H9 (cell line): ENCODE data around the gene MAGI1. TPM values are rescaled to one million over a fixed set of nuclear protein-coding genes. Genes with fewer than 3 reads are reported as not detected.

Source experiments
- DNase-seq: peaks from one replicate; pipeline ENCODE4 v3.0.0-alpha.2; 2017
- H2AFZ ChIP-seq: one replicate; pipeline ENCODE4 v1.6.1; 2013; ENCODE audit warnings: mild to moderate bottlenecking, low read length, control low read depth, moderate library complexity
- H2AK5ac ChIP-seq: 2 replicates; pipeline ENCODE4 v1.6.1; 2013; ENCODE audit warnings: low read length, control low read depth, mixed read lengths; ENCODE audit not compliant: insufficient read length
- H2BK120ac ChIP-seq: one replicate; pipeline ENCODE4 v1.6.1; 2013; ENCODE audit warnings: low read depth, mild to moderate bottlenecking, low read length, control low read depth, inconsistent platforms; ENCODE audit not compliant: poor library complexity, severe bottlenecking
- H2BK12ac ChIP-seq: 2 replicates; pipeline ENCODE4 v1.6.1; 2013; ENCODE audit warnings: low read length, control low read depth, mixed read lengths, low read depth; ENCODE audit not compliant: insufficient read length
- H2BK15ac ChIP-seq: 2 replicates; pipeline ENCODE4 v1.6.1; 2013; ENCODE audit warnings: low read depth, low read length, control low read depth
- H2BK20ac ChIP-seq: one replicate; pipeline ENCODE4 v1.6.1; 2013; ENCODE audit warnings: low read depth, mild to moderate bottlenecking, low read length, control low read depth, inconsistent platforms; ENCODE audit not compliant: poor library complexity, severe bottlenecking
- H2BK5ac ChIP-seq: 2 replicates; pipeline ENCODE4 v1.6.1; 2013; ENCODE audit warnings: low read length, control low read depth, mixed read lengths; ENCODE audit not compliant: insufficient read length
- H3K14ac ChIP-seq: 2 replicates; pipeline ENCODE4 v1.6.1; 2013; ENCODE audit warnings: low read length, control low read depth; ENCODE audit not compliant: insufficient read depth
- H3K18ac ChIP-seq: 2 replicates; pipeline ENCODE4 v1.6.1; 2013; ENCODE audit warnings: low read depth, mild to moderate bottlenecking, mixed read lengths, low read length, control low read depth; ENCODE audit not compliant: insufficient read length
- H3K23ac ChIP-seq: 2 replicates; pipeline ENCODE4 v1.6.1; 2013; ENCODE audit warnings: low read length, control low read depth, mixed read lengths, low read depth; ENCODE audit not compliant: insufficient read length
- H3K23me2 ChIP-seq: 2 replicates; pipeline ENCODE4 v1.6.1; 2013; ENCODE audit warnings: low read depth, mild to moderate bottlenecking, mixed read lengths, low read length, control low read depth; ENCODE audit not compliant: insufficient read length, poor library complexity, severe bottlenecking
- H3K27ac ChIP-seq: 2 replicates; pipeline ENCODE4 v1.5.1; 2013; ENCODE audit warnings: low read length, control low read depth, mixed read lengths, low read depth; ENCODE audit not compliant: insufficient read length
- H3K27me3 ChIP-seq: 2 replicates; pipeline ENCODE4 v1.6.1; 2013; ENCODE audit warnings: low read length, control low read depth, inconsistent platforms; ENCODE audit not compliant: insufficient read depth
- H3K4ac ChIP-seq: 2 replicates; pipeline ENCODE4 v1.6.1; 2013; ENCODE audit warnings: low read depth, mild to moderate bottlenecking, control low read depth, inconsistent platforms, low read length, moderate library complexity
- H3K4me1 ChIP-seq: 2 replicates; pipeline ENCODE4 v1.6.1; 2013; ENCODE audit warnings: low read length, control low read depth, inconsistent platforms; ENCODE audit not compliant: insufficient read depth
- H3K4me2 ChIP-seq: 2 replicates; pipeline ENCODE4 v1.6.1; 2013; ENCODE audit warnings: low read length, control low read depth, mixed read lengths; ENCODE audit not compliant: insufficient read length, insufficient read depth
- H3K56ac ChIP-seq: 2 replicates; pipeline ENCODE4 v1.6.1; 2013; ENCODE audit warnings: low read depth, mild to moderate bottlenecking, mixed read lengths, low read length, control low read depth; ENCODE audit not compliant: insufficient read length
- H3K79me1 ChIP-seq: 2 replicates; pipeline ENCODE4 v1.6.1; 2013; ENCODE audit warnings: low read depth, mild to moderate bottlenecking, moderate library complexity, low read length, control low read depth, inconsistent platforms; ENCODE audit not compliant: insufficient read depth, poor library complexity, severe bottlenecking
- H3K79me2 ChIP-seq: 2 replicates; pipeline ENCODE4 v1.6.1; 2013; ENCODE audit warnings: low read length, control low read depth, inconsistent platforms; ENCODE audit not compliant: insufficient read depth
- H3K9ac ChIP-seq: 2 replicates; pipeline ENCODE4 v1.6.1; 2013; ENCODE audit warnings: low read length, control low read depth, mixed read lengths; ENCODE audit not compliant: insufficient read length; ENCODE audit errors: extremely low read depth
- H3K9me3 ChIP-seq: one replicate; pipeline ENCODE4 v1.6.1; 2013; ENCODE audit warnings: low read depth, low read length, inconsistent platforms; ENCODE audit not compliant: control insufficient read depth
- H3T11ph ChIP-seq: one replicate; pipeline ENCODE4 v1.6.1; 2013; ENCODE audit warnings: mild to moderate bottlenecking, low read length, control low read depth, inconsistent platforms
- H4K20me1 ChIP-seq: one replicate; pipeline ENCODE4 v1.6.1; 2013; ENCODE audit not compliant: control insufficient read depth, insufficient read length, insufficient read depth
- H4K5ac ChIP-seq: 2 replicates; pipeline ENCODE4 v1.6.1; 2013; ENCODE audit warnings: low read depth, mild to moderate bottlenecking, mixed read lengths, low read length, control low read depth; ENCODE audit not compliant: insufficient read length
- H4K8ac ChIP-seq: replicated peaks from 2 replicates; pipeline ENCODE4 v1.6.1; 2013; ENCODE audit warnings: low read length, control low read depth, mixed read lengths, low read depth; ENCODE audit not compliant: insufficient read length
- H4K91ac ChIP-seq: 2 replicates; pipeline ENCODE4 v1.6.1; 2013; ENCODE audit warnings: low read depth, mild to moderate bottlenecking, moderate library complexity, mixed read lengths, low read length, control low read depth; ENCODE audit not compliant: insufficient read length
- H3K27ac Mint-ChIP-seq, 3 experiments: 2 replicates in 2 of 3; 3 replicates in 1 of 3; pipeline ENCODE4 v1.8.0; 2020 to 2021; ENCODE audit warnings: mixed read lengths in 3 of 3, mild to moderate bottlenecking in 1 of 3, moderate library complexity in 1 of 3
- H3K27me3 Mint-ChIP-seq: 2 replicates; pipeline ENCODE4 v1.8.0; 2021; ENCODE audit warnings: low read depth, mild to moderate bottlenecking, moderate library complexity, mixed read lengths
- H3K36me3 Mint-ChIP-seq, 3 experiments: 2 replicates in 2 of 3; 3 replicates in 1 of 3; pipeline ENCODE4 v1.8.0; 2020 to 2021; ENCODE audit warnings: low read depth in 3 of 3, mixed read lengths in 3 of 3; ENCODE audit not compliant: insufficient read depth in 1 of 3
- H3K4me1 Mint-ChIP-seq, 2 experiments: 2 replicates each; pipeline ENCODE4 v1.8.0; 2020; ENCODE audit warnings: mixed read lengths in 2 of 2
- H3K4me3 Mint-ChIP-seq, 2 experiments: 2 replicates in 1 of 2; 3 replicates in 1 of 2; pipeline ENCODE4 v1.8.0; 2020 to 2021; ENCODE audit warnings: mild to moderate bottlenecking in 2 of 2, mixed read lengths in 2 of 2, moderate library complexity in 1 of 2
- H3K9me3 Mint-ChIP-seq, 2 experiments: 2 replicates in 1 of 2; 3 replicates in 1 of 2; pipeline ENCODE4 v1.8.0; 2020; ENCODE audit warnings: mild to moderate bottlenecking in 2 of 2, mixed read lengths in 2 of 2, moderate library complexity in 1 of 2
- WGBS: extraction: QIAGEN DNeasy Blood & Tissue Kit; methylation state at CpG from one replicate; pipeline ENCODE4 v1.1.7; 2013; ENCODE audit warnings: missing lambda C conversion rate, low lambda C conversion rate, mixed read lengths; ENCODE audit not compliant: insufficient read length; ENCODE audit errors: extremely low coverage; 5-methylcytosine and 5-hydroxymethylcytosine counted together
- total RNA-seq: library from RNA; stranded (reverse); gene quantifications from 2 replicates; pipeline ENCODE4 v1.2.1, GENCODE V29; 2021
- TF ChIP-seq, protein P1 (sequence below): fragments of 200-600 bp; sonication (generic); conservative IDR thresholded peaks from 3 replicates; pipeline ENCODE4 v1.8.0; 2021; ENCODE audit warnings: antibody characterized with exemption, mild to moderate bottlenecking

MAGI1 gene
- total RNA-seq, 1 experiment from 2014 or later: 65.7 TPM

DNA sequence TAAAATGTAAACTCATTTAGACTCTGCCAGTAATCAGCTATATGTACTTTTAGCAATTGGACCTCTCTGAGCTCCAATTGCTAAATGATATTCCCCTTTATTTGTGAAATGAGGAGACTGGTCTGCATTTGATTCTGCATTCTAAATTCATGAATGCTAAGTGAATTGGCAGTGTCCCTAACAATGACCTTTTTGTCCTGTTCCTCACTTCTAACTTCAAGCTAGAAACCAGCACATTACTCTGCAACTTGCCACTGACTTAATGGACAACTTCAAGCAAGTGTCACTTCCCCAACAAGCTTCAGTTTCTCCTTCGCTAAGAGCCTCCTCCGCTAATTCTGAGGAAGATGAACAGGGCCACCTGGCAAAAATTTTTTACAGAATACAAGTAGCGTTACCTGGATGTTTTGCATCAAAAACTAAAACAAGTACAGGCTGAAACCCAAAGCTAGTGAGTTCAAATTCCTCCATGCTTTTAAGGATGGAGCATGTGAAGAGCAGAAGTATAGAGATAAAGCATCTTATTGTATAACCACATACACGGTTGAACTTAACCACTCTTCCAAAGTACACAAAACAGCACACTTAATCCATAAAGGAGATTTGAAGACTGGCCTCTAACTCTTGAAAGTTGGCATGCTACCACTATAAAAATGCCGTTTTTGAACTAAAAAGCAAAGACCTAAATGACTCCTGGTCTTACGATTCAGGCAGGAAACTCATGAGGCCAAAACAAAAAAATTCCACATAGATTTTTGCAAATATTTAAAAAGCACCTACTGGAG lies 207.6 kb downstream of the MAGI1 start:
- Histone ChIP-seq H3K9ac (no peak overlapping the region), H3K79me1 (no peaks in the 10 kb centered on the region), H4K5ac (no peak overlapping the region), H3K27me3 (no peaks in the 10 kb centered on the region), H2BK15ac (no peak overlapping the region), H3K4me1 (peaks cover 8% of the 10 kb centered on the region; the same call in 1 of the 2 replicates), H2BK20ac (no peak overlapping the region), H2BK12ac (no peak overlapping the region), H2BK5ac (no peak overlapping the region), H3K18ac (no peak overlapping the region), H3K9me3 (no peaks in the 10 kb centered on the region), H3K4ac (no peak overlapping the region), H4K91ac (no peak overlapping the region), H2BK120ac (no peak overlapping the region), H2AFZ (no peak overlapping the region), H3K23ac (no peak overlapping the region), H3T11ph (no peak overlapping the region), H2AK5ac (no peak overlapping the region), H4K20me1 (no peaks in the 10 kb centered on the region), H3K4me2 (no peak overlapping the region), H3K56ac (no peak overlapping the region), H3K27ac (no peak overlapping the region), H3K79me2 (peaks cover 4% of the 10 kb centered on the region; the same call in 1 of the 2 replicates), H3K14ac (no peak overlapping the region), H4K8ac (no peak overlapping the region), H3K23me2 (no peaks in the 10 kb centered on the region)
- H3K4me3 Mint-ChIP-seq: no peak overlapping the region
- DNase-seq: no peak
- H3K4me1 Mint-ChIP-seq: peaks cover 46 to 47% of the 10 kb centered on the region in 2 experiments
- no peaks in the 10 kb centered on the region for H3K9me3 Mint-ChIP-seq
- H3K27ac Mint-ChIP-seq: no peak overlapping the region
- TF ChIP-seq, protein P1, sequence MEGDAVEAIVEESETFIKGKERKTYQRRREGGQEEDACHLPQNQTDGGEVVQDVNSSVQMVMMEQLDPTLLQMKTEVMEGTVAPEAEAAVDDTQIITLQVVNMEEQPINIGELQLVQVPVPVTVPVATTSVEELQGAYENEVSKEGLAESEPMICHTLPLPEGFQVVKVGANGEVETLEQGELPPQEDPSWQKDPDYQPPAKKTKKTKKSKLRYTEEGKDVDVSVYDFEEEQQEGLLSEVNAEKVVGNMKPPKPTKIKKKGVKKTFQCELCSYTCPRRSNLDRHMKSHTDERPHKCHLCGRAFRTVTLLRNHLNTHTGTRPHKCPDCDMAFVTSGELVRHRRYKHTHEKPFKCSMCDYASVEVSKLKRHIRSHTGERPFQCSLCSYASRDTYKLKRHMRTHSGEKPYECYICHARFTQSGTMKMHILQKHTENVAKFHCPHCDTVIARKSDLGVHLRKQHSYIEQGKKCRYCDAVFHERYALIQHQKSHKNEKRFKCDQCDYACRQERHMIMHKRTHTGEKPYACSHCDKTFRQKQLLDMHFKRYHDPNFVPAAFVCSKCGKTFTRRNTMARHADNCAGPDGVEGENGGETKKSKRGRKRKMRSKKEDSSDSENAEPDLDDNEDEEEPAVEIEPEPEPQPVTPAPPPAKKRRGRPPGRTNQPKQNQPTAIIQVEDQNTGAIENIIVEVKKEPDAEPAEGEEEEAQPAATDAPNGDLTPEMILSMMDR: no peak
- H3K36me3 Mint-ChIP-seq: no peaks in the 10 kb centered on the region
- no peaks in the 10 kb centered on the region; the same call in 1 of the 2 replicates for H3K27me3 Mint-ChIP-seq
- no CpG with 5 or more reads among the region's 6 CpGs for WGBS
